ENCODE measurements around the gene SLC41A3. TPM values are rescaled to one million over a fixed set of nuclear protein-coding genes. Genes with fewer than 3 reads are reported as not detected.
"Not testable (repeated sequence)": the region's sequence is repeated elsewhere in the genome, so short reads cannot be mapped to it uniquely, and the experiment has no call there.

Gene SLC41A3
- total RNA-seq, 1 donor from 2014 or later, result 56.0 TPM

DNA sequence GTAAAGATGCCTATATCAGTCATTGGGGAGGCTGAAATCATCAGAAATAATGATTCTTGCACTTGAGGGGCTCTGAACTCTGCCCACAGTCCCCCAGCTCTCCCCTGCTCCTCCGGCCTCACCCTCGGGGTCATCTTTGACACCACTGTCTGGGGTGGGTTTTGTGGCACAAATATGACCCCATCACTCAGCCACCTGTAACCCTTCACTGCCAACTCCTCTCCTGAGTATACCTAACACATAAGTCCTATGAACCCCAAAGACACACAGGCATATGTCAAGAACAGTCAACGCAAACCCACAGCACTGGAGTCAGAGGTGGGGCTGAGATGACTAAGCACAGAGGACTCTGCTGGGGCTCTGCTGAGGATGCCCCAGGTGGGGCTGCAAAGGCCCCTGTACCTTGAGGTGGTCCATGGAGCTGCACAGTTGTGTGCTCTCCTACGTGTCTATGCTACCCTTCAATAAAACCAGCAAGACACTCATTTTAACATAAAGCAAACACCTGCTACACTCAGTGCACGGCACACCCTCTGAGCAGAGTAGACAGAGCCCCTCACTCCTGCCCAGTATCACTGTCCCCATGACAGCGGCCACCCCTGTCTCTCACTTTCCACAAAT is 29.9 kb downstream of the SLC41A3 start:
- DNase-seq (ENCODE audit: low read depth in 2 of 2), result no peak

DNA sequence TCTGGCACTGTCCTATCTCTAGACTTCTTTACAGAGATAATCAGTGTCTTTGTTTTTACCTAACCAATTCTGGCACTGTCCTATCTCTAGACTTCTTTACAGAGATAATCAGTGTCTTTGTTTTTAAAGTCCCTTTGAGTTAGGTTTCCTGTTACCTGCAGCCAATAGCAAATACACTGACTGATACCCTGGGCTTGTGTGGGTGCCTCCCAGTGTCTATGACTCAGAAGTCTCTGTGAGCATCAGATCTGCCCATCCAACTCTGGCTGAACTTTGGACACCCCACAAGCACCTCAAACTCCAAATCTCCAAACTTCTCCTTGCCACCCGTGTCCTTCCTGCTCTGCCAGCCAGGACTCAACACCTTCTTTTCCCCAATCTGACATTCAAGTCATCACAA is 30.4 kb downstream of the SLC41A3 start:
- no peak for DNase-seq (ENCODE audit: low read depth in 2 of 2)

DNA sequence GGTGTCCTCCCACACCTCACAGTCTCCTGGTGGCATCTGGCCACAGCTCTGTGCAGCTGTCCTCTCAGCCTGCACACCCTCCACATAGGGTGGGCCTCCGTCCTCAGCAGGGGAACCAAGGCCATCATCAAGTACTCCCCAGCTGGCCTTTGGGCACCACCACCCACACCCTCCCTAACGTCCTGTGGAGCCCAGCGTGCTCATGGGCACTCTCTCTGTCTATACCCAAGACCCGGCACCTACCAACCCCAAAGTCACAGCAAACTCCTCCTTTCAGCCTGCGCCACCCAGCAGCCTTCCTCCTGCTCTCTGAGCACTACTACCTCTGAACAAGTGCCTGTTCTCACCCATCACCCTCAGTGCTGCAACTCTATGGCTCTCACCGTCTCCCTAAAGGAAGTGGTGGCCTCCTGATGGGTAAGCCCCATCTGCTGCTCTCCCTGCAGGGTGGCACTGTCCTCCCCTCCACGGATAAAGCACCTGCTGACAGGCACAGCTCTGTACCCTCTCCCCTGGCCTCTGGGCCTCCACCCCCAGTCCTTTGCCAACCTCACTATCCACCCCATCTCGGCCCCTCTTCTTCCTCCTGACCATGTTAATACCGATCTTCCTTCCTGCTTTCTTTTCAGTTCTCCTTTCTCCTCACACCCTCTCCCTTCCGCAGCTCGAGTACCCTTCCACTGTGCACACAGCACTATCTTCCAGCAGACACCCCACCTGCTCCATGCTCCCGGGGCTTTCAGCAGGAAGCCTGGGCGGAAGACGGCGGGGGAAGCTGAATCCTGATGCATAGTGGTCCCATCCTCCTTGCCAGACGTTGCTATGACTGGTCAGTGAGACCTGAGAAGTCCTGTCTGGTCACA is 31.5 kb downstream of the SLC41A3 start:
- no peak for DNase-seq (ENCODE audit: low read depth in 2 of 2)

DNA sequence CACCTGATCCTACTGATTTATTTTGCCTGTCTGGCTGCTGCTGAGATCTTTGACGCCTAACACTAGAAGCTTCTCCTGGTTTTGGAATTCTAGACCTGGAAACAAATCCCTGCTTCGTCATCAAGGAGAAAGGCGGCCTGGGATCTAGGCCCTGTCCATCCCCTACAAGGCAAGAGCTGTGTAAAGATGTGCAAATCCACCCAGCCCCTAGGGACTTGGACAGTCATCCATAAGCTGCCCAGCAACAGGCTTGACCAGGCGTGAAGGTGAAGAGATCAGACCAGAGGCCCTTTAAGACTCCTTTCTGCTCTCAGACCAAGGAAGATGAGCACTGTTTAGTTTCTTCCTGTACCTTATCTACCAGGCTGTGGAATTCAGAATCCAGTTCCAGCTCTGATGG is 32.2 kb downstream of the SLC41A3 start:
- no peak for DNase-seq (ENCODE audit: low read depth in 2 of 2)

DNA sequence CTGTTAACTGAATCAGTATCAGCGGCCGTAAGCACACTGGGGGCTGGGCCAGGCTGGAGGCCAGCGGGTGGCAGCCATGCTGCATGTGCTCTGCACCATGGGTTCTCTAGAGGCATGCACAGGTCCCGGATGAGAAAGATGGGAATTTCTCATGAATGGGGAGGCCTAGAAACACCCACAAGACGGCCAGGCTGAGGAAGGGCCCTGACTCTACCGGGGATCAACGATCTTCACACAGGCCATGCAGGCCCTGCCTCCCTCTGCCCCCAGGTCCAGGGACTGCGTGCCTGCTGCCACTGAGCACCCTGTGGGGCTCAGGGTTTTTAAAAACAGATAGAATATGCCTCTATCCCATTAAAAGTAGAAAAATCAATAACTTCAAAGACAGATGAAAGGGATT is 32.7 kb downstream of the SLC41A3 start:
- DNase-seq (ENCODE audit: low read depth in 2 of 2), result no peak

DNA sequence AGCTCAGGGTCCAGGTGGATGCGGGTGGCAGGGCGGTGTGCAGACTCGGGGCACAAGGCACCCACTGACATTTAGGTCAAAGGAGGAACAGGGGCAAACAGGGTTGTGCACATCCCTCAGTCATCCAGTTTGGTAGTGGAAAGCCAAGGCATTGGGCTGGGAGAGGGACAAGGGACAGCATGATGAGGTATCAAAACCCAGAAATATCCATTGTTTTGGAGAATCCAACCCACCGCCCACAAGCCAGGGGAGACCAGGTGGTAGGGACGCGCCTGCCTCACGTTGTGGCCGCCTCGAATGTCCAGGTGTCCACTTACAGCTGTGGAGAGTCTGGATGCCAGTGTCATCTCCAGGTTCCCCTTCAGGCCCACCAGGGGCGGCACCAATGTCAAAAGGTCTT is 33.3 kb downstream of the SLC41A3 start:
- DNase-seq (ENCODE audit: low read depth in 2 of 2), result no peak

DNA sequence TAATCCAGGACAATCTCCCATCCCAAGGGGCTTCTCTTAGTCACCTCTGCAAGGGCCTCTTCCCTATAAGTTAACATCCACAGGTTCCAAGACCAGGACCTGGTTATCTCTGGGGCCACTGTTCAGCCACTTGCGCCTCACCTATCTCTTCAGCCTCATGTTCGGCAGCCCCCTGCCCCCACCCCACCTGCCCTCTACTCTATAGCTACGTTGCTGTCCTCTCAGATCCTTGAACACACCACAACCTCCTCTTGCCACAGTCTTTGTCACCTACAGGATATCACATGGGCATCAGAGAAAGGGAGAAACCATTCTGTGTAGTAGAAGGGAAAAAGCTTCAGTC is 33.9 kb downstream of the SLC41A3 start:
- no peak for DNase-seq (ENCODE audit: low read depth in 2 of 2)

DNA sequence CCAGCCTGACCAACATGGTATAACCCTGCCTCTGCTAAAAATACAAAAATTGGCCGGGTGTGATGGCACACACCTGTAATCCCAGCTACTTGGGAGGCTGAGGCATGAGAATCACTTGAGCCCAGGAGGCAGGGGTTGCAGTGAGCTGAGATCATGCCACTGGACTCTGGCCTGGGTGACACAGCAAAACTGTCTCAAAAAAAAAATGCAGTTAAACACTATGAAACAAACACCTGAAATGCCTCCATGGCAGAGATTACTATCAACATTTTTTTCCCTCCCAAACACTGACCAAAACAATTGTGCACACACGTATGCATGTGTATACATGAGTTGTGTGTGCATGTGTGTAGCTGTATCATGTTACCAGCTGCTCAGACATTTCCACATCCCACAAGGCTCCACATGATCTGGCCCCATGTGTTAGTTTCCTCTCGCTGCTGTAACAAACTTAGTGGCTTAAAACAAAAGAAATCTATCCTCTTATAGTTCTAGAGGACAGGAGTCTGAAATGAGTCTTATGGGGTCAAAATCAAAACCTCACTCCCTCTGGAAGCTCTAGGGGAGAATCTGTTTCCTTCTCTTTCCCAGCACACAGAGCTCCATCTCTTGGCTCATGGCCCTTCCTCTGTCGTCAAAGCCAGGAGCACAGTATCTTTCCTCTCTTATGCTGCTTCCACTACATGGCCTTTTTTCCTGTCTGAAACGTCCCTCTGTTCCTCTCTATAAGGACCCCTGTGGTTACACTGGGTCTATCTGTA is 34.5 kb downstream of the SLC41A3 start:
- no peak for DNase-seq (ENCODE audit: low read depth in 2 of 2)

DNA sequence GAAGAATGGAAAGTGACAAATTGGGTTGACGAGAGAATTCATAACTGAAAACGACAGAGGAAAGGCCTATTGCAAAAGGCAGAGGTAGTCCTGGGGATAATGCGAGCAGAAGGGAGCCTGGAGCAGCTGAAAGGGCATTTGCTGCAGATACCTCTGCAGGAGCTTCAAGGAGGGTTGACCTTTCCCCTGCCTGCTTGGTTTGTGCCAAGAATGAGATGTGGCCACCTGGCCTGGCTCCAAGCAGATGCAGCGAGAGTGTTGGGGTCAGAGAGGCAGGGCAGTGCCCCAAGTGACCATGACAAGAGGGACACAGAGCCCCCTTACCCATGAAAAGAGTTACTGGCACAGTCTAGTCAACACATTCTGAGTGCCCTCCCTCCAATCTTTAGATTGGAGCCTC is 43.5 kb downstream of the SLC41A3 start:
- DNase-seq (ENCODE audit: low read depth in 2 of 2), result no peak

DNA sequence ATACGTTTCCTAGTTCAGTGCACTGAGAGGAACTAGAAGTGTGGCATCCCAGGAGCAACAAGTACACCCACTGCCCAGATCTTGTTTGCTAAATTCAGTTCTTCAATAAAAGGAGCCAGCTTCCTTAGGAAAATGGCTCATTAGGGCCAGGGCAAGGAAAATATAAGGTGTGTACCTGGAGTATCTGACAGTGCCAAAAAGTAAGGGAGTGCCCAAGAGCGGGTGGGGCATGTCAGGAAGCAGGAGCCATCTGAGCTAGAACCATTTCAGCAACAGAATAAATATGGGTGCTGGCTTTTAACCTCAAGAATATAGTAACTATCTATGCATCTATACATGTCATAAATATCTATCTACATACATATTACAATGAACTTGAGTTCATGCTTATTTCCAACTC is 44.1 kb downstream of the SLC41A3 start:
- no peak for DNase-seq (ENCODE audit: low read depth in 2 of 2)

DNA sequence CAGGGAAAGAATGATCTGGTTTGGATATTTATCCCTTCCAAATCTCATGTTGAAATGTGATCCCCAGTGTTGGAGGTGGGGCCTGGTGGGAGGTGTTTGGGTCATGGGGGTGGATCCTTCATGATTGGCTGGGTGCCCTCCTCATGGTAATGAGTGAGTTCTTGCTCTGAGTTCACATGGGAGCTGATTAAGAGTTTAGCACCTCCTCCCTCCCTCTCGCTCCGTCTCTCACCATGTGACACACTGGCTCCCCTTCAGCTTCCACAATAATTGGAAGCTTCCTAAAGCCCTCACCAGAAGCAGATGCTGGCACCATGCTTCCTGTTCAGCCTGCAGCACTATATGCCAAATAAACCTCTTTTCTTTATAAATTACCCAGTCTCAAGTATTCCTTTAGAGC is 45.1 kb downstream of the SLC41A3 start:
- DNase-seq (ENCODE audit: low read depth in 2 of 2), result not testable (repeated sequence)

DNA sequence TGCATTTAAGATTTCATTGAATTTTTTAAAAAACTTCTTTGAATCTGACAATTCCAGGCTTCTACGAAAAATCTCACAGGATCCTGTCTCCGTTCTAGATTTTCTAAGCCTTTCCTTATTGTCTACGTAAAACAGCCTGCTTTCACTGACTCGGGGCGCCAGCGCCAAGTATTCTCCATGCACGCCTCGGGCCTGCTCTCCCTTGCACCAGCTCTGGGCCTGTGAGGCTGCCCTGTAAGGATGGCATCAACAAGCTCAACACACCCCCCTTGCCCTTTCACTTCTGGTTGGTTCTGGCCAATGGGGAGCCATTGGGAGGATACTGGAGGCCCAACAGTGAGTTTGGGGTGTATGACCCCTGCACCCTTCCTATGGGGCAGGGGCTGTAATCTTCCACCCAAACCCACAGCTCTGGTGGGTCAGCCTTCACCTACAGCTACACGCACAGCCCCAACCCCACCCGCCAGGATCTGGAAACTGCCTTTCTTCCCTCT is 47.8 kb downstream of the SLC41A3 start:
- DNase-seq (ENCODE audit: low read depth in 2 of 2), result no peak

DNA sequence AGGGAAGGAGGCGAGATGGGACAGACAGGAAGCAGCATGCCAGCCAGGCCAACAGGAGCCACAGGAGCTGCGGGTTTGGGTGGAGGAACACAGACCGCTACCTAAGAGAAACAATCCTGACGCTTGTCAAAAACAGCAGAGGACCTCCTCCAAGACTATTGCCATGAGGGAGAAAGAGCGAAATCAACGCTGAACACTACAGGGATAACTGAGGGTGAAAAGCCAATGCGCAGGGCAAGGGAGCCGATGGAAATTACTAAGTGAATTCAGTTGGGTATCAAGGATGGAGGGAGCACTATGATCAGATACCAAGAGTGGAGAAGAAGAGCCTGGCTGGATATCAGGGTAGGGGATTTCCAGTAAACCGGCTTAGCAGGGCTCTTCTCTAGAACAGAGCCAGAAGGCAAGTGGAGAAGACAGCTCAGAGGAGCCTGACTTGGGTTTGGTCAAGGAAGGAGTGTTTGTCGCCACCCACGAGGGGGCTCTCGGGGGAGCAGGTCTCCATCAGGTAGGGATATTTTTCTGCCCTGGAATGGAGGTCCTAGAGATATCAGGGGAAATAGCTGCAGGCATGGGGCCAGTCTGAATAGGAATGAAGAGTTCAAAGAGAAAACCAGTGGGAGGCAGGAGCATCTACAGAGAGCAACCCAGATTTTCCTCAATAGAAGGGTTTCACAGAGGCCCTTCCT is 48.4 kb downstream of the SLC41A3 start:
- no peak for DNase-seq (ENCODE audit: low read depth in 2 of 2)

DNA sequence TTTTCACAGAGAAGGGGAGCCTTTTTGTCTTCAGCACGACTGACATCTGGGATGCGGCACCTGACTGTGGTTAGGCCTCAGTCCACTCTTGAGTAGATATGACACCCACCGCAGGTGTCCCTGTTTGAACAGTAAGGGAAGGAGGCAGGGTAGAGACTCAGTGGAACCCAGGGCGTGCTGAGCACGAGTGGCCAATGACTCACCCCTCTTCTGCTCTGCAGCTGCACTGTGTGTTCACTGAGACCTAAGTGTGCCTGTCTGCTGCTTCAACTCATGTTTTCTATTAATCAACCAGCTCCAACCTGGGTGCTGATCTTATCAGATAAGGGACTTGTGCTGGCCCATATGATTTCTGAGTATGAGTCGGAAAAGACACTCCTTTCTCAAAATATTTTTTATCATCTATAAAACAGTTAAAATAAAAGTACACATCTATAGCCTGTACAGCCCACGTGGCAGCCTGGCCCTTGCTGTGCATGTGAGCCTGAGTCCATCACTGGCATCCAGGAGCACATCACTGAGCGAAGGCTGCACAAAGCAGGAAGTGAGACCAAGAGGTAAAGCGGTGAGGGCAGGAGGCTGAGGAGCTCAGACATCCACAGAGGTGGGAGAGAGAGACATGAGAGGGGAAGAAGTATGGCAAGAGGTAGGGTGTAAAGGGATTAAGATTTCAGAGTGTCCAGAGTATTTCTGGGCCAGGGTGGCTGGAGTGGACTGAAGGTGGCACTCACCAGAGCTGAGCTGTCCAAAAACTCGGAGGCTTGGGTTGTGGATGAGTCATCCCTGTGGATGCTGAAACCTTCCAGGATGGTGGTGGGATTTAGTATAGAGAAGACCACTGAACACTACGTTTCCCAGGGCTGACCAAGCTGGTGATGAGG is 49.2 kb downstream of the SLC41A3 start:
- no peak for DNase-seq (ENCODE audit: low read depth in 2 of 2)

DNA sequence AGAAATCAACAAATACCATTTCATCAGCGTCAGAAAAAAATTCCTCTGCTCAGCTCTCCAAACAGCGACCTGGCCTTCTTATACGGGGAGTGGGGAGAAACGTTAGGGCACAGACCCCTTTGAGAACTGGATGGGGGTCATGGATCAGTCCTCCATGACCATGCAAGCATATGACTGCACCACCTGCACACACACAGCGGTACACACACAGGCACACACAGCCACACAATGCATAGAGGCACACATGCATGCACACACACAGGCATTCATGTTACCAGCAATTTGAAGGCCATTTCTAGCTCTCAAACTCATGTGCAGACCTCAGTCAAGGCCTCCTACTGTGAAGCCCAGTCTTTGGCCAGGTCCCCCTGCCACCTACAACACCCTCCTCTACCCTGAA is 50.2 kb downstream of the SLC41A3 start:
- DNase-seq (ENCODE audit: low read depth in 2 of 2), result no peak

DNA sequence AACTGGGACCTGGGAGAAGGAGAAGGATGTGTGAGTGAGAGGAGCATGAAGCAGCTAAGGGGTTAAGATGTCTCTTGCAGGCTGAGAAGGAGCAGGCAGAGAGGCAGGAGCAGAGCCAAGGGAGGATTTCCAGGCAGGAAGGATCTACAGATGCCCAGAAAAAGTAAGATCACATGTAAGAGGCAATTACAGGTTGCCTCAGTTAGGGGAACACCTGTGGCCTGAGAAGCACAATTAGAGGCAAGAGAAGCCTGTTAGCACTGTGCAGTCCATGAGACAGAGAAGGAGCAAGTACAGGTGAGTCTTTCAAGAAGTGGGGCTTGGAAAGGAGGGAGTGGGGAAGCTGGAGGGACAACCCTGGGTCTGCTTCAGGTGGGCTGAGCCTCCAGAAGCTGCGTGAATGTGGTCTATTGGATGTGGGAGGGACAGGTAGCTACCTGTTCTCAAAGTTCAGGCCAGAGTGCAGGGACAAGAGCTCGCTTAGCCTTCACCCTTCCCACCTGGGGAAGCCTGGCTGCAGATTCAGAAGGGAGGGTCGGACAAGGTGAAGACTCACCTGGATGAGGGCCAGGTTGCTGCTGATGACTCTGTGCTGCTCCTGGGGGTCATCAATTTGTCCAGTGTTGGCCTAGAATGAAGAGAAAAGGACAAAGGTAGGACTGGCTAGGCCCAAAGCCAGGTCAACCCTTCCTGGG is 50.7 kb downstream of the SLC41A3 start:
- no peak for DNase-seq (ENCODE audit: low read depth in 2 of 2)

DNA sequence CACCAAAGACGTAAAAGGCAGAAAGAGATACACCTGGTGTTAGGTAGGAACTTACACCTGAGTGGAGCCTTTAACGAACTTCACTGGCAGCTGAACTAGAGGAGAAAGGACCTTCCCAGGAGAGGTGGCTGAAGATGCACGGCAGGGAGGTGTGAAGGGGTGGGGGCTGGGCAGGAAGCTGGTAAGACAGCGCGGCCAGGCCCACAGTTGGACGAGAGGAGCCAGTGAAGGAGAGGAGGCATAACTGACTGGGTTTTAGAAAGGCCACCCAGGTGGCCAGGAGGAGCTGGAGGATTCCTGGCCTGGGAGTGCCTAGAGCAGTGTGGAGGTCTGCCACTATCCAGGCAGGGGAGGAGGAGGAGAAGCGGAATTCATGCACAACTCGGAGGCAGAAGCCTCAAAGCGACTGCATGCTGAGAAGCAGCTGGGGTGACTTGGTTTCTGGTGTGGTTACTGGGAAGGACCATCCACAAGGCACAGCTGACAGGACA is 51.9 kb downstream of the SLC41A3 start:
- no peak for DNase-seq (ENCODE audit: low read depth in 2 of 2)

DNA sequence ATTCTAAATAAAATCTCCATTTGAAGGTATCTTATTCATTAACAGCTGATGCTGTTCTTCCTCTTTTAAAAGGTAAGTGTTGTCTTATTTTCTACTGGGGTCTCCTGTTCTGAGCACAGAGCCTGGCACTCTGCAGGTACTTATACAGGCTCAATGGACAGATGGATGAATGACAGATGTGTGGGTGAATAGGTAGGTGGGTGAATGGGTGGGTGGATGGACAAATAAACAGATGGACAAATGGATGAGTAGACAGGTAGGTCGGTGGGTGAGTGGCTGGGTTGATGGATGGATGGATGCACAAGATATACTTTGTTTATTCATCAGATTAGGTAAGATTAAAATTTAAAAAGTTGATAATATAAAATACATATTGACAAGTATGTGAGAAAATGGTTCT is 53.5 kb downstream of the SLC41A3 start:
- DNase-seq (ENCODE audit: low read depth in 2 of 2), result no peak

DNA sequence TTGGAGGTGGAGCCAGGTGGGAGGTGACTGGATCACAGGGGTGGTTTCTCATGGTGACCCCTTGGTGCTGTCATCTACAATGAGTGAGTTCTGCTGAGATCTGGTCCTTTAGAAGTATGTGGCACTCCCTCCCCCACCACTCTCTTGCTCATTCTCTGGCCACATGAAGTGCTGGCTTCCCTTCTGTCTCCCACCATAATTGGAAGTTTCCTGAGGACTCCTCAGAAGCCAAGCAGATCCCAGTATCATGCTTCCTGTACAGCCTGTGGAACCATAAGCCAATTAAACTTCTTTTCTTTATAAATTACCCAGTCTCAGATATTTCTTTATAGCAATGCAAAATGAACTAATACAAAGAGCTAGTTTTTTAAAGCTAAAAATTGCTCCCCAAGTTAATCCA is 54.7 kb downstream of the SLC41A3 start:
- DNase-seq (ENCODE audit: low read depth in 2 of 2), result no peak

DNA sequence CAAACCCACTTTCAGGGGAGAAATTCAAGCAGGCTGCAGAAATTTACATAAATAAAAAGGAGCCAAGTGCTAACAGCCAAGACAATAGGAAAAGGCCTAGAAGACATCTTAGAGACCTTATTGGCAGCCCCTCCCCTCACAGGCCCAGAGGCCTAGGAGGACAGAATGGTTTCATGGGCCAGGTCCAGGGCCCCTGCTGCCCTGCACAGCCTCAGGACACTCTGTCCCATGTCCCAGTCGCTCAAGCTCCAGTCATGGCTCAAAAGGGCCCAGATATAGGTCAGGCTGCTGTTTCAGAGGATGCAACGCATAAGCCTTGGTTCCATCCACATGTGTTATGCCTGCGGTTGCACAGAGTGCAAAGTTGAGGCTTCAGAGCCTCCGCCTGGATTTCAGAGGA is 55.8 kb downstream of the SLC41A3 start:
- no peak for DNase-seq (ENCODE audit: low read depth in 2 of 2)
